ENCODE measurements around the gene ERMAP. TPM values are rescaled to one million over a fixed set of nuclear protein-coding genes. Genes with fewer than 3 reads are reported as not detected.
A peak's percentile ranks its signal among the peaks of the same experiment; 100 is the strongest.

Gene ERMAP
- total and polyA plus RNA-seq, 2 experiments from 2014 or later, result 1.2 to 2.2 TPM

DNA sequence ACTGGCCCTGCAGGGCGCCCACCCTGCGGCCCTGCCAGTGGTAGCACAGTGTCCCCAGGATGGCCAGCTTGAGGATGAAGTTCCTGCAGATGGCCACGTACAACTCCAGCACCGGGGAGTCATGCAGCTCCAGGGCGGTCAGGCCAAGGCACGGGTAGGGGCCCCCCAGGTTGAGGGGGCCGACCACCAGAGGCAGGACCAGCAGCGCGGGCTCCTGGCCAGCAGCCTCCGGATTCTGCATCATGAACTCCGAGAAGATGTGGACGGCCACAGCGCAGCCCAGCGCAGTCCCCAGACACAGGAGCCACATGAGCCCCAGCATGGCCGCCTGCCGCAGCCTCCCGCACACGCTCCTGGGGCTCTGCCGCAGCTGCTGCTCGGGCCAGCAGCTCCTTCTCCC is 70.4 kb downstream of the ERMAP start:
- no peaks in the 10 kb centered on the region for H3K4me1 Mint-ChIP-seq
- Histone ChIP-seq H3K36me3 (ENCODE audit: insufficient read depth) (no peaks in the 10 kb centered on the region), H2AFZ (peak overlapping the region; percentile 99), H3K4me2 (no peak overlapping the region), H3K9me2 (ENCODE audit: insufficient read depth) (no peaks in the 10 kb centered on the region), H3K4me3 (no peak overlapping the region), H3F3A (replicated peaks; ENCODE audit: low read depth) (no peaks in the 10 kb centered on the region), H3K27me3 (ENCODE audit: insufficient read depth) (no peaks in the 10 kb centered on the region), H4K20me1 (replicated peaks; ENCODE audit: insufficient read depth) (no peaks in the 10 kb centered on the region), H3K4me1 (ENCODE audit: insufficient read depth) (no peaks in the 10 kb centered on the region), H3K27ac (ENCODE audit: low read depth) (no peak overlapping the region), H3K79me2 (replicated peaks; ENCODE audit: insufficient read depth) (no peaks in the 10 kb centered on the region)
- no peaks in the 10 kb centered on the region for H3K36me3 Mint-ChIP-seq (ENCODE audit: low read depth)
- no peak overlapping the region for H3K27ac Mint-ChIP-seq
- no peak overlapping the region for H3K4me3 Mint-ChIP-seq
- ATAC-seq (no peak; the same call in 2 of the 3 replicates), DNase-seq (ENCODE audit: low spot score) (no peak)
- H3K27me3 Mint-ChIP-seq (ENCODE audit: insufficient read depth, low read depth, poor library complexity), result no peaks in the 10 kb centered on the region
- TF ChIP-seq EZH2 (IDR thresholded peaks at IDR 0.05; ENCODE audit: low read depth, unreplicated experiment), result no peak
- no peak for TF ChIP-seq POLR2AphosphoS5 (IDR thresholded peaks at IDR 0.05; ENCODE audit: low read depth)
- TF ChIP-seq, protein P1, sequence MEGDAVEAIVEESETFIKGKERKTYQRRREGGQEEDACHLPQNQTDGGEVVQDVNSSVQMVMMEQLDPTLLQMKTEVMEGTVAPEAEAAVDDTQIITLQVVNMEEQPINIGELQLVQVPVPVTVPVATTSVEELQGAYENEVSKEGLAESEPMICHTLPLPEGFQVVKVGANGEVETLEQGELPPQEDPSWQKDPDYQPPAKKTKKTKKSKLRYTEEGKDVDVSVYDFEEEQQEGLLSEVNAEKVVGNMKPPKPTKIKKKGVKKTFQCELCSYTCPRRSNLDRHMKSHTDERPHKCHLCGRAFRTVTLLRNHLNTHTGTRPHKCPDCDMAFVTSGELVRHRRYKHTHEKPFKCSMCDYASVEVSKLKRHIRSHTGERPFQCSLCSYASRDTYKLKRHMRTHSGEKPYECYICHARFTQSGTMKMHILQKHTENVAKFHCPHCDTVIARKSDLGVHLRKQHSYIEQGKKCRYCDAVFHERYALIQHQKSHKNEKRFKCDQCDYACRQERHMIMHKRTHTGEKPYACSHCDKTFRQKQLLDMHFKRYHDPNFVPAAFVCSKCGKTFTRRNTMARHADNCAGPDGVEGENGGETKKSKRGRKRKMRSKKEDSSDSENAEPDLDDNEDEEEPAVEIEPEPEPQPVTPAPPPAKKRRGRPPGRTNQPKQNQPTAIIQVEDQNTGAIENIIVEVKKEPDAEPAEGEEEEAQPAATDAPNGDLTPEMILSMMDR (conservative IDR thresholded peaks at IDR 0.05; ENCODE audit: low read depth in 2 of 2), result no peak
- TF ChIP-seq REST (IDR thresholded peaks at IDR 0.05; ENCODE audit: unreplicated experiment), result no peak
- no peak for TF ChIP-seq EZH2phosphoT487 (IDR thresholded peaks at IDR 0.05; ENCODE audit: unreplicated experiment)
- TF ChIP-seq, protein P2, sequence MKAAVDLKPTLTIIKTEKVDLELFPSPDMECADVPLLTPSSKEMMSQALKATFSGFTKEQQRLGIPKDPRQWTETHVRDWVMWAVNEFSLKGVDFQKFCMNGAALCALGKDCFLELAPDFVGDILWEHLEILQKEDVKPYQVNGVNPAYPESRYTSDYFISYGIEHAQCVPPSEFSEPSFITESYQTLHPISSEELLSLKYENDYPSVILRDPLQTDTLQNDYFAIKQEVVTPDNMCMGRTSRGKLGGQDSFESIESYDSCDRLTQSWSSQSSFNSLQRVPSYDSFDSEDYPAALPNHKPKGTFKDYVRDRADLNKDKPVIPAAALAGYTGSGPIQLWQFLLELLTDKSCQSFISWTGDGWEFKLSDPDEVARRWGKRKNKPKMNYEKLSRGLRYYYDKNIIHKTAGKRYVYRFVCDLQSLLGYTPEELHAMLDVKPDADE (IDR thresholded peaks at IDR 0.05), result no peak
- no peak for TF ChIP-seq NANOG (IDR thresholded peaks at IDR 0.05; ENCODE audit: borderline replicate concordance)
- TF ChIP-seq CREB1 (CRISPR knock-in tag; IDR thresholded peaks at IDR 0.05; ENCODE audit: low read depth), result no peak
- TF ChIP-seq, protein P3, sequence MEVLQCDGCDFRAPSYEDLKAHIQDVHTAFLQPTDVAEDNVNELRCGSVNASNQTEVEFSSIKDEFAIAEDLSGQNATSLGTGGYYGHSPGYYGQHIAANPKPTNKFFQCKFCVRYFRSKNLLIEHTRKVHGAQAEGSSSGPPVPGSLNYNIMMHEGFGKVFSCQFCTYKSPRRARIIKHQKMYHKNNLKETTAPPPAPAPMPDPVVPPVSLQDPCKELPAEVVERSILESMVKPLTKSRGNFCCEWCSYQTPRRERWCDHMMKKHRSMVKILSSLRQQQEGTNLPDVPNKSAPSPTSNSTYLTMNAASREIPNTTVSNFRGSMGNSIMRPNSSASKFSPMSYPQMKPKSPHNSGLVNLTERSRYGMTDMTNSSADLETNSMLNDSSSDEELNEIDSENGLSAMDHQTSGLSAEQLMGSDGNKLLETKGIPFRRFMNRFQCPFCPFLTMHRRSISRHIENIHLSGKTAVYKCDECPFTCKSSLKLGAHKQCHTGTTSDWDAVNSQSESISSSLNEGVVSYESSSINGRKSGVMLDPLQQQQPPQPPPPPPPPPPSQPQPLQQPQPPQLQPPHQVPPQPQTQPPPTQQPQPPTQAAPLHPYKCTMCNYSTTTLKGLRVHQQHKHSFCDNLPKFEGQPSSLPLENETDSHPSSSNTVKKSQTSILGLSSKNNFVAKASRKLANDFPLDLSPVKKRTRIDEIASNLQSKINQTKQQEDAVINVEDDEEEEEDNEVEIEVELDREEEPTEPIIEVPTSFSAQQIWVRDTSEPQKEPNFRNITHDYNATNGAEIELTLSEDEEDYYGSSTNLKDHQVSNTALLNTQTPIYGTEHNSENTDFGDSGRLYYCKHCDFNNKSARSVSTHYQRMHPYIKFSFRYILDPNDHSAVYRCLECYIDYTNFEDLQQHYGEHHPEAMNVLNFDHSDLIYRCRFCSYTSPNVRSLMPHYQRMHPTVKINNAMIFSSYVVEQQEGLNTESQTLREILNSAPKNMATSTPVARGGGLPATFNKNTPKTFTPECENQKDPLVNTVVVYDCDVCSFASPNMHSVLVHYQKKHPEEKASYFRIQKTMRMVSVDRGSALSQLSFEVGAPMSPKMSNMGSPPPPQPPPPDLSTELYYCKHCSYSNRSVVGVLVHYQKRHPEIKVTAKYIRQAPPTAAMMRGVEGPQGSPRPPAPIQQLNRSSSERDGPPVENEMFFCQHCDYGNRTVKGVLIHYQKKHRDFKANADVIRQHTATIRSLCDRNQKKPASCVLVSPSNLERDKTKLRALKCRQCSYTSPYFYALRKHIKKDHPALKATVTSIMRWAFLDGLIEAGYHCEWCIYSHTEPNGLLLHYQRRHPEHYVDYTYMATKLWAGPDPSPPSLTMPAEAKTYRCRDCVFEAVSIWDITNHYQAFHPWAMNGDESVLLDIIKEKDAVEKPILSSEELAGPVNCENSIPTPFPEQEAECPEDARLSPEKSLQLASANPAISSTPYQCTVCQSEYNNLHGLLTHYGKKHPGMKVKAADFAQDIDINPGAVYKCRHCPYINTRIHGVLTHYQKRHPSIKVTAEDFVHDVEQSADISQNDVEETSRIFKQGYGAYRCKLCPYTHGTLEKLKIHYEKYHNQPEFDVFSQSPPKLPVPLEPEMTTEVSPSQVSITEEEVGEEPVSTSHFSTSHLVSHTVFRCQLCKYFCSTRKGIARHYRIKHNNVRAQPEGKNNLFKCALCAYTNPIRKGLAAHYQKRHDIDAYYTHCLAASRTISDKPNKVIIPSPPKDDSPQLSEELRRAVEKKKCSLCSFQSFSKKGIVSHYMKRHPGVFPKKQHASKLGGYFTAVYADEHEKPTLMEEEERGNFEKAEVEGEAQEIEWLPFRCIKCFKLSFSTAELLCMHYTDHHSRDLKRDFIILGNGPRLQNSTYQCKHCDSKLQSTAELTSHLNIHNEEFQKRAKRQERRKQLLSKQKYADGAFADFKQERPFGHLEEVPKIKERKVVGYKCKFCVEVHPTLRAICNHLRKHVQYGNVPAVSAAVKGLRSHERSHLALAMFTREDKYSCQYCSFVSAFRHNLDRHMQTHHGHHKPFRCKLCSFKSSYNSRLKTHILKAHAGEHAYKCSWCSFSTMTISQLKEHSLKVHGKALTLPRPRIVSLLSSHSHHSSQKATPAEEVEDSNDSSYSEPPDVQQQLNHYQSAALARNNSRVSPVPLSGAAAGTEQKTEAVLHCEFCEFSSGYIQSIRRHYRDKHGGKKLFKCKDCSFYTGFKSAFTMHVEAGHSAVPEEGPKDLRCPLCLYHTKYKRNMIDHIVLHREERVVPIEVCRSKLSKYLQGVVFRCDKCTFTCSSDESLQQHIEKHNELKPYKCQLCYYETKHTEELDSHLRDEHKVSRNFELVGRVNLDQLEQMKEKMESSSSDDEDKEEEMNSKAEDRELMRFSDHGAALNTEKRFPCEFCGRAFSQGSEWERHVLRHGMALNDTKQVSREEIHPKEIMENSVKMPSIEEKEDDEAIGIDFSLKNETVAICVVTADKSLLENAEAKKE (CRISPR knock-in tag; IDR thresholded peaks at IDR 0.05), result no peak
- no peak for TF ChIP-seq ZNF114 (CRISPR knock-in tag; IDR thresholded peaks at IDR 0.05)
- H3K9me3 Mint-ChIP-seq, result no peaks in the 10 kb centered on the region

All from GM23338 (cell line).